GM12875 (cell line): ENCODE data around the gene NUDT14.

Experiments used
- H3K4me3 ChIP-seq: one replicate; pipeline ENCODE4 v1.5.1; 2011; ENCODE audit warnings: low read depth, low read length, control low read depth
- CTCF ChIP-seq: IDR thresholded peaks from 2 replicates; pipeline ENCODE4 v1.5.1; 2011; ENCODE audit warnings: low read depth, mild to moderate bottlenecking, control low read depth, inconsistent platforms, low read length, moderate library complexity, borderline replicate concordance; ENCODE audit not compliant: insufficient read depth

NUDT14 gene

GRCh38 chr14:105145381-105146180 is 35.5 kb downstream of the NUDT14 start:
- TF ChIP-seq CTCF, result no peak
- no peak overlapping the region for H3K4me3 ChIP-seq

- no peak for TF ChIP-seq CTCF
- no peak overlapping the region for H3K4me3 ChIP-seq
These were observed 36.3 kb downstream of the NUDT14 start for GRCh38 chr14:105144666-105145380.

- no peak overlapping the region for H3K4me3 ChIP-seq
- TF ChIP-seq CTCF, result no peak
These were observed 37.0 kb downstream of the NUDT14 start for GRCh38 chr14:105144026-105144665.

GRCh38 chr14:105143451-105144025 is 37.6 kb downstream of the NUDT14 start:
- no peak for TF ChIP-seq CTCF
- H3K4me3 ChIP-seq, result no peak overlapping the region

- no peak overlapping the region for H3K4me3 ChIP-seq
- TF ChIP-seq CTCF, result no peak
These were observed 38.3 kb downstream of the NUDT14 start for GRCh38 chr14:105142651-105143450.

- no peak for TF ChIP-seq CTCF
- H3K4me3 ChIP-seq, result no peak overlapping the region
These were observed 39.4 kb downstream of the NUDT14 start for GRCh38 chr14:105141486-105142281.
